Mesenteric fat pad (tissue), 1 donor: ENCODE results near the gene OLFM2. TPM values are rescaled to one million over a fixed set of nuclear protein-coding genes. Genes with fewer than 3 reads are reported as not detected.
"Not testable (repeated sequence)": the region's sequence is repeated elsewhere in the genome, so short reads cannot be mapped to it uniquely, and the experiment has no call there.

Experiments used
- DNase-seq: peaks from one replicate; pipeline ENCODE4 v3.0.0-alpha.2; 2020; ENCODE audit warnings: low spot score
- total RNA-seq: library from RNA; stranded (reverse); fragmentation: NEBNext Ultra II Directional; extraction: Animal tissue kit (Norgen Biotek cat#: 25700); gene quantifications from one replicate; pipeline ENCODE4 v1.2.1, GENCODE V29; 2021
- donor health status: DM: yes; HTN: yes; CAD: no.

Gene OLFM2
- total RNA-seq, 1 donor from 2014 or later, result 15.9 TPM

DNA sequence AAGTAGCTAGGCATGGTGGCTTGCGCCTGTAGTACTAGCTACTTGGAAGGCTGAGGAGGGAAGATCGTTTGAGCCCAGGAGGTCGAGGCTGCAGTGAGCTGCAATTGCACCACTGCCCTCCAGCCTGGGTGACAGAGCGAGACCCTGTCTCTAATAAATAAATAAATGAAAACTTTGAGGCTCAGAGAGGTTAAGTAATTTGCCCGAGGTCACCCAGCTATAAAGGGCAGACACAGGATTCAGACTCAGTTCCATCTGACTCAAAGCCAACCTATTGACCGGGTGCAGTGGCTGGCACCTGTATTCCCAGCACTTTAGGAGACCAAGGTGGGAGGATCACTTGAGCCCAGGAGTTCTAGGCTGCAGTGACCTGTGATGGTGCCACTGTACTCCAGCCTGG lies 7.4 kb upstream of the OLFM2 start:
- DNase-seq, result no peak

DNA sequence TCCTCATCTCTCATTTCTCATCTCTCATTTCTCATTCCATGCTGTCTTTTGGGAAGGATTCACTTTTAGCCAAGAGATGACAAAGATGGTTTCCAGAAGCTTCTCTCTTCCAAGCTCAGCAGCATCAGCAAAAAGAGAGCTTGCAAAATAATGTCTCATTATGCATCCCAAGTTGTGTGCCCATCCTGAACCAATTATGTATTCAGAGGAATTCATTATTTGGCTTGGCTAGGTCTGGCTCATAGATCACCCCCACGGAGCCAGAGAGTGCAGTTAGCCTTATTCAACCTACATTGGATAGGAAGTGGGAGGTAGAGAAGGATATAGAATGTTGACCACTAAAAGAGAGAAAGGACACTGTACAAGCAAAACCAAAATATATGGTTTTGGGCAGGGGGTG lies 5.4 kb upstream of the OLFM2 start:
- DNase-seq, result no peak

DNA sequence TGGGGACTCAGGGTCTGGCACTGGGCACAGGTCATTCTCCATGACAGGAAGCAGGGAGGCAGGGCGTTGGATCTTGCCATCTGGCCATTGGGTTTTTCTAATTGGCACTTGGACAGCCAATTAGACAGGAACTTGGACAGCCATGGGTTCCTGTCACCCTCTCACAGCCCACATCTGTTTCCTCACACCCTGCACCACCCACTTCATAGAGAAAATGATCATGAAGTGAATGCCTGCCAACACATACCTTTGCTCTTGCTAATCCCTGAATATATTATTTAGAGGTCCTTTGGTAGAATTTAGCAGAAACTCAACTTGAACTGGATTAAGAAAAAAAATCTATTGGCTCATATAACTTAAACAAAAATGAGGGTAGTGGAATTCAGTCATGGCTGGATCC lies 4.9 kb upstream of the OLFM2 start:
- DNase-seq, result no peak

DNA sequence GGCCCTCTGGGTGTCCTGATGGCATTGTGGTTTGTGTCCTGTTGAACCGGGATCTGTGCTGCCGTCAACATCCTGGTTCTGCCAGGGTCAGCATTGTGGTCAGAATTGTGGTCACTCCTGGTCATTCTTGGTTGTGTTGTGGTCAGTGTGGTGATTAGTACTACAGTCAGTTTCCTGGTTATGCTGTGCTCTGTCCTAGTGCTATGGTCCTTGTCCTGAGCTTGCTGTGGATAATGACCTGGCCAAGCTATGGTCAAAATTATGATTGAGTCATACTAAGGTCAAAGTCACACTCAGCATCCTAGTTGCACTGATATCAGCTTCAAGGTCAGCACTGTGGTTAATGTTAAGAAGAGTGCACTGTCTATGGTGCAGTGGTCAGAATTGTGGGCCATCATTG lies 4.5 kb upstream of the OLFM2 start:
- DNase-seq, result no peak

DNA sequence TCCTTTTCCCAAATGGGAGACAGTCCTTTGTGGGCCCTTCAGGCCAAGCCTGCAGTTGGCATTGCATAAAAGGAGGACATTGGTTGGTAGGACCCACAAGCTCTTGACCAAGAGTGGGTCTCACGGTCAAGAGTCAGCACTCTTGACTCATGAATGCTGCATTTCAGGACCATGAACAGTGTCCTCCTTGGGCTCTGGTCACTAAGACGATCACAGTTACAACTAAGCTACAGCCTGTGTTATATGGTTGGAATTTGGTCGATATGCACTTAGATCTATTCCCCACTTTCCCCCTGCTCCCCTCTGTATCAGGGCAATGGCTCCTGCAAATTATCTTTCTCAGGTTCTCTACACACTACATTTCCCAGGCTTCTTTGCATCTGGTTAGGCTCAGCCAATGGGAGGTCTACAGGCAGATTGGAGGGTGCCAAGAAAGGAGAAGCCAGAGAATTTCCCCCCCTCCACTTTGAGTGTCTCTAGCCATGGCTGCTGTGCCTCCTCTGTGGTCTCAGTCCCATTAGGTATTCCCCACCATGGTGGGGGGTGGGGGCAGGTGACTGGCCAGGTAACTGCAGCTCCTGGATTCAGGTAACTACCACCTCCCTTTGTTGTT lies 3.1 kb upstream of the OLFM2 start:
- DNase-seq, result no peak

DNA sequence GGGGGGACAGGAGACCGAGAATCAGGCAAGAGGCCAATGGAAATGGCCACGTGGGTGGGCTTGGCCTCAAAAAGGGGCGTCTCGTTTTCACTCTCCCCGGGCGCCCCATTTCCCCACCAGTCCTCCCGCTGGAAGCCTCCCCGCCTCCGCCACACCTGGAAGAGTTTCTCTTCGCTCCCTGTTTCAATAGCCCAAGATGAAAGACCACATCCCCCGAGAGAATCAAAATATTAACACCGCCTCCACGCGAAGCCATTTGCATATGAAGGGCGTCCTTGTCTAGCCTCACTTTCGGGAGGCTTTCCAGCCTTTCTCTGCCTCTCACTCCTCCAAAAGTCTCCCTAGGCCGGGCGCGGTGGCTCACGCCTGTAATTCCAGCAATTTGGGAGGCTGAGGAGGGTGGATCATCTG lies 691 bp upstream of the OLFM2 start:
- DNase-seq, result no peak

DNA sequence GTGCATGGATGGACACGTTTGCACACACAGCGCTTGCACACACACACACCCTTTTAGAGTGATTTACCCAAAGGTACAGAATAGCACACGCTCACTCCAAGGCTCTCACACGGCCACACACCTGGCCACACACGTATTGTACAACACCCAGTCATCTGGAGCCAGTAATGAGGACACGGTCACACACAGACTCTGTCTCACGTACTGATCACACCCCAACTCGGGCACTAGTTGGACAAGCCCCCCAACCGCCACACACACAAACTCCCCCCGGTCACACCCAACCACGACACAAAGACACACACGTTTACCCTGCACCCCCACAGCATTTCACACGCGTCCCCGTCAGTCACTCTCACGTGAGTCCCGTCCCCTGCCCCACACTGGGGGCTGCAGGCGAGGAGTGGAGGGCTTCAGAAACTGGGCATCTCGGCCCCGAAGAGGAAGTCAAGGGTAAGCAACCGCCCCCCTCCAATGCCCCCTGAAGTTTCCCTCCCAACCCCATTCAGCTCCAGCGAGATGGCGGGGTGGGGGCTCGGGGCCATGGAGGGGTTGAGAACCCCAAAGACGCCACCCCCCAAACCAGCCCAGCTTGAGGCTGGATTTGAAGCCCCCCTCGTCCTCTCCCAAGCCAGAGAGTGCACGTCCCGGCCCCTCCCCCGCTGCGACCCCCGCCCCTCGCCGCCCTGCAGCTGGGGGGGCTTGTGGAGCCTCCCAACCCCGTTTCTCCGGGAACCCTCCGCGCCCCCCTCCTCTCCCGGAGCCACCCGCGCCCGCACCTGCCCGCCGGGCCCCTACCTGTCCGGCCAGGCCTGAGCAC lies 599 bp downstream of the OLFM2 start:
- DNase-seq, result no peak

DNA sequence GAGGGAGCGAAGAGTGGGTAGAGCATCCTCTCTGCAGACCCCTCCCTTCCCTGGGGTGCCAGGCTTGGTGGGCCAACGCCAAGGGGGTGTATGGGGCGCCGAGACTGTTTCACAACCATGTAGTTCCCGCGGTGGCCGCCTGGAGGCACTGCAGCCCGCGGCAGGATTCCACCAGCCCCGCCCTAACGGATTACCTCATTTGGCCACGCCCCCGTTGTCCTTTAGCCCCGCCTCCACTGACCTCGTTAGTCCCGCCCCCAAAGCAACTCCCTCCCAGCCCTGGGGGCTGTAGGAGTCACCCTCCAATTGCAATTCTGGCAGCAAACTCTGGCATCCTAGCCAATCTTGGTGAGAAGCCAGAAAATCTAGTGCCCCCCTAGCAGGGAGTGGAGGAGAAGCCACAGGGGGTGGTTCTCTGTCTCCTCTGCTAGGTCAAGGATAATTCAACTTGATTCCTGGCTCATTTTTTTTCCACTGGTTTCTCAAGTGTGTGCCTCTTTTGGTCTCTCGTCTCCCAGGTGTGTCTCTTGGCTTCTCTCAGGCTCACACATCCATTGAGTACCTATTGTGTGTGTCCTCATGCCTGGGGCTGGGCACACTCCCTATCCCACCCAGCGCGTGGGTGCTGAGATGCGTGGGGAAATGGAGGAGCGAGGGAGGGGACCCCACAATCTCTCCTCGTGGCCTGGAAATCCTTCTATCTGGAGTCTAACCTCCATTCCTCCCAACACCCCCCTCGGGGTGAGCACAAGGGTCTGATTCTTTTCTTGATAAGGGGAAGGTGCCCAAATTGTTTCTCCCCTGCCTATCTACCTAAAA lies 2.0 kb downstream of the OLFM2 start:
- peak; percentile 92 for DNase-seq

DNA sequence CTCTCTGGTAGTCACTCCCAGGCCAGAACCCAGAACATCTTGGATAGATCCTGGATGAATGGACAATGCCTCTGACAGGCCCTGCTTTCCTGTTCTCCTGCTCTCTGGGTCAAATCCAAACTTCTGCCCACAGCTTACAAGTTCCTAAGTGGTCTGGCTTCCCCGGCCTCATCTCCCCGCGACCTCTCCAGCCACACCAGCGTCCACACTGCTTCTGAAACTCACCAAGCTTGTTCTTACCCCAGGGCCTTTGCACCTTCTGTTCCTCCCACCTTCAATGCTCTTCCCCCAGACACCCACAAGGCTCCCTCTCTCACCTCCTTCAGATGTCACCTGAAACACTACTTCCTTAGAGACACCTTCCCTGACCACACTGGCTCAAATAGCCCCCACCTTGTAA lies 3.5 kb downstream of the OLFM2 start:
- DNase-seq, result no peak

DNA sequence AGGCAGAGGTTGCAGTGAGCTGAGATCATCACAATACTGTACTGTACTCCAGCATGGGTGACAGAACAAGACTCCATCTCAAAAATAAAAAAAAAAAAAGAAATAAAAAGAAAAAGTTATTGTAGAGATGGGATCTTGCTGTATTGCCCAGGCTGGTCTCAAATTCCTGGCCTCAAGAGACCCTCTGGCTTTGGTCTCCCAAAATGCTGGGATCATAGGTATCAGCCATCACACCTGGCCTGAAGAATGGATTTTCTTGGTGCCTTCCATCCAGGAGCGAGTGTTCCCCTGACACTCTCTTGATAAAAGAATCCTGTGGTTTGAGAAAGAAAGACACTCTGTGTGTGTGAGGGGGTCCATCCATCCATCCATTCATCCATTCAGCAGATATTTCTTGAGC lies 4.7 kb downstream of the OLFM2 start:
- no peak for DNase-seq

DNA sequence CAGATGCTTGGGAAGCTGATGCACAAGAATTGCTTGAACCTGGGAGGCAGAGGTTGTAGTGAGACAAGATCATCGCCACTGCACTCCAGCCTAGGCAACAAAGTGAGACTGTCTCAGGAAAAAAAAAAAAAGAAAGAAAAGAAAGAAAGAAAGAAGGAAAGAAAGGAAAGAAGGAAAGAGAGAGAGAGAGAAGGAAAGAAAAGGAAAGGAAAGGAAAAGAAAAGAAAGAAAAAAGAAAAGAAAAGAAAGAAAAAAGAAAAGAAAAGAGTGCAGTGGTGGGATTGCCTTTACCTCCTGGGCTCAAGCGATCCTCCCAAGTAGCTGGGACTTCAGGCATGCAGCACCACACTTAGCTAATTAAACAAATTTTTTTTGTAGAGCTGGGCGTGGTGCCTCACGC lies 12.9 kb downstream of the OLFM2 start:
- DNase-seq, result no peak

DNA sequence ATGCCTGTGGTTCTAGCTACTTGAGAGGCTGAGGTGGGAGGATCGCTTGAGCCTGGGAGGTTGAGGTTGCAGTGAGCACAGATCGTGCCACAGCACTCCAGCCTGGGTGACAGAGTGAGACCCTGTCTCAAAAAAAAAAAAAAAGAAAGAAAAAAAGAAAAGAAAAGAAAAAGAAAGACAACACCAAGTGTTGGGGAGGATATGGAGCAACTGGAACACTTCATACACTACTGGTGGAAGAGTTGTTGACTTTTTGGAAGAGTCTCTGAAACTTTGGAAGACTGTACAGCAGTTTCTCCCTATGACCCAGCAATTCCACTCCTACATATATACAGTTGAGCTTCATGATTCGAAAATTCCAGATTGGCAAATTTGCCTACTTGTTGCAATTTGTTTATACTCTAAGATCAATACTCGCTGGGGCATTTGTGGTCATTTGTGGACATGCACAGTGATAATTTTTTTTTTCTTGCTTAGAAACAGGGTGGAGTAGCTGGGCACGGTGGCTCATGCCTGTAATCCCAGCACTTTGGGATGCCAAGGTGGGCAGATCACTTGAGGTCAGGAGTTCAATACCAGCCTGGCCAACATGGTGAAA lies 13.4 kb downstream of the OLFM2 start:
- not testable (repeated sequence) for DNase-seq

DNA sequence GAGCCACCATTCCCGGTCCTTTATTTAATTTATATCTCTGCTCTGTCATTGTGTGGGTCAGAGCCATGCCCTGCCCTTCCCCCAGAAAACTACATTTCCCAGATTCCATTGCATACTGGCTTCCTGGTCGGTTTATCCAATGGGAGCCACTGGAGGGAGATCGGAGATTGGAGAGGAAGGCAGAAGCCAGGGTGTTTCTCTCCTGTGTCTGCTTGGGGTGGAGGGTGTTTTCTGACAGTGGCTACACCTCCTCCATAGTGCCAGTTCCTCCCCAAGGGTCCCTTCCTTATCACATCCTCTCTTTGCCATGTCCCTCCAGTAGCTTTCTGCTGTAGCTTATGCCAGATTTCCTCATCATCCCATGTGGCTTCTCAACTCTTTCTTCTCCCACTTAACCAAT lies 19.0 kb downstream of the OLFM2 start:
- no peak for DNase-seq

DNA sequence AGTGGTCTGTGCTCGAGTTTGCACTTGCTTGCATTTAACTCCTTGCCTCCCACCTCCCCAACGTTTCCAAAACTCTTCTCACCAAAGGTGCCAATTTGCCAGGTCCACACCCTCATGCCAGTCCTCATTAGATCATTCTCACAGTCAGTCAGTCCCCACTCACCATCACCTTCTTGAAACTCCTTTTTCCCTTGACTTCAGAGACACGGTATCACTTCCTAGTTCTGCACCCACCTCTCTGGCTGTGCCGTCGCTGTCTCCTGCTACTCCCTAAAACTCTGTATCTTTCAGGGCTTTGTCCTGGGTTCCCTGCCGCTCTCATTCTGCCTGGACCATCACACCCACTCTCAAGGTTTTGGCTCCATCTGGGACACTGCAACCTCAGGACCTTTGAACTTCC lies 19.6 kb downstream of the OLFM2 start:
- DNase-seq, result no peak

DNA sequence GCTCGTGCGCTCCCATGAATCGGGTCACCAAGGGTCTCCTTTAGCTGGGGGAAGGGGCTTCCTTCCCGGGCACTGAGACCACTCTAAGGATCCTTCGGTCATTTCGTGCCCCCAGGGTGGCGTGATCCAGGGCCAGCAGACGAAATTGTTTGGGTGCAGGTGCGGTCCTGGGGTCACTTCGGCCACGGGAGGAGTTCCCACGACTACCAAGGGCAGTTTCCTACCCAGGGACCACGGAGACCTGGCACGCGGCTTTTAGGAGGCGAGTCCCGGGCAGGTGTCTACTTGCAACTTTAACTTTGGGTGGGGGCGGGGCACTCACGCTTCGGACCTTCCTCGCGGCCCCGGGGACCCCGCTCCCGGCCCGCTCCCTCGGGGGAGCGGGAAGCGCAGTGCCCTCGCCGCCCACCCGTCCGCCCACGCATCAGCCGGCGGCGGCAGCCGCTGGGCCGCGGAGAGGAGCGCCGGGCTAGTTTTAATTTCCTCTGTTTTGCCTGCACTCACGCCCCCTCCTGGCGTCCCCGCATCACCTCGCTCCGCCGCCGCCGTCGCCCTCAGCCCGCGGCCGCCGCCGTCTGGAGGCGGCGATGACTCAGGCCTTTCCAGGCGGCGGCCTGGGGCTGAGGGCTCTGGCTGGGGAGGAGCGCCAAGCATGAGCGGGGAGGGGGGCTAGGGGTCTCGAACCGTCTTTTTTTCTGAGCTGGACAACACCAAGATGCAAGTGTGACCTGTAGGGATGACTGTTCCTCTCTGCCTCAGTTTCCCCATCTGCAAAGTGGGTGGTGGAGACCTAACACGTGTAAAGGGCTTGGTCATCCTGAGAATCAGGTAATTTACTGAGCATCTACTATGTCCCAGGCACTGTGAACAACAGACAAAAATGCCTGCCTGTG lies 21.8 kb downstream of the OLFM2 start:
- DNase-seq, result peak; percentile 92

DNA sequence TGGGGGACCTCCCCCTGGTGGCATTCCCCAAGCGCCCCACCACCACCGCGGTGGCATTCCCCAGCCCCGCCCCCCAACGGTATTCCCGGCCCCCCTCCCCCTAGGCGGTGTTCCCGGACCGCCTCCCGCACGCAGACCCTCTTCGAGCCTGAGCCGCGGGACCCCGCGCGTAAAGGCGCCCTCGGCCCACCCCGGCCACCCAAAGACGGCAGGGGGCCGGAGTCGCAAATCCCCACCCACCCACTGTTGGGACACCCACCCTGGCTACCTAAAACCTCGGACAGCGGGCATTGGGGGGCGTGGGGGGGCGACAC lies 22.4 kb downstream of the OLFM2 start:
- DNase-seq, result no peak

DNA sequence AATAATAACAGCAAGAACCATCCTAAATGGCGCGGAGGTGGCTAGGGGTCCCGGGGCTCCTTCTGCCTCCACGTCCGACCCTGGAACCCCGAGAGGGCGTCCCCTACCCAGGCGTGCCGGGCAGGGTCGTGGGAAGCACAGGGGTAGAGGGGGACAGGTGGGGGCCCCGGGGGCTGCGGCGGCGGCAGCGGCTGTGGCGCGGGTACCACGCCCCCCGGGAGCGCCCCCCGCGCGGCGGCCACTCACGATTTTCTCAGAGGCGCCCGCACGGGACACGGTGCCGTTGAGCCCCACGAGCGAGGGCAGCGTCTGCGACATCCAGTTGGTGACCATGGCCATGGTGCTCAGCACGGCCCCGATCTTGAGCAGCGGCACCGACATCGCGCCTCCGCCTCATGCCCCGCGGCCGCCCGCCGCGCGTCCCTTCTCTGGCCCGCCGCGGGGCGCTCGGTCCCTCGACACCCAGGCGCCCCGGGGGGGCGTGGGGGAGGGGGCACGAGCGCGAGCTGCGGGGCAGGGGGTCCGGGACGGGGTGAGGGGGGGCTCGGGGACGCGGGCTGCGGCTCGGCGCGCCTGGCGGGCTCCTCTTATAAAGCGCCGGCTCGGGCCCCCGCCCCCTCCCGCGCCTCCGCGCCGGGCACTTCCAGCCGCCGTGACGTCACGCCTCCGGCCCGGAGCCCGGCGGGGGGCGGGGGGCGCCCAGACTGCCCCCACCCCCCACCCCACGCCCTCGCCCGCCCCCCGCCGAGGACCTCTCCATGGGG lies 22.9 kb downstream of the OLFM2 start:
- DNase-seq, result no peak

DNA sequence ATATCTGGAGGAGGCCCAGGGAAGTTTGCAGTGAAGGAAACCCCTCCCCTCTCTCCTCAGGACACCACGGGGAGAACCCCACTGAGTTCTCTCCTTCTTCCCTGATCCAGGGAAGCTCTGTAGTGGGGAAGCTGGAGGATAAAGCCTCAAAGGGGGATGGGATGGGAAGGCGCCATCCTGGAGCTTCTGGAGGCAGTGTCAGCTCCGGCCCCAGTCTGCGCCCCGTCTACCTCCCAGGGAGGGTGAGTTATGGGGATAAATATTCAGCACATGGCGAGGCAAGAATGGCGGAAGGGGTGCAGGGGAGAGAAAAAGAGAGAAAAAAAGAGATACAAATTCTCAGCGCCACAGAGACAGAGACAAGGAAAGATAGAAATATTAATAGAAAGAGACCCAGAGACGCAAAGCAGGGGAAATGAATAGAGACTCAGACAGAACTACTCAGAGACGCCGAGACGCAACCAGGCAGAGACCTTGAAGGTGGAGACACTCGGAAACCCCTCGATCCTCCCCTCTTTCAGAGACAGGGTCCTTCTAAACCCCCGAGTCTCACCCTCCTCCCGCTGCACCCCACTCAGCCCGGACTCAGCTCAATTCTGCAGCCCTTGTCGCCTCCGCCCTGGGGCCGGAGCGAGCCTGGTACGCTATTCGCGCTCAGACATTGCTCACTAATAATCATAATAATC lies 23.6 kb downstream of the OLFM2 start:
- no peak for DNase-seq

DNA sequence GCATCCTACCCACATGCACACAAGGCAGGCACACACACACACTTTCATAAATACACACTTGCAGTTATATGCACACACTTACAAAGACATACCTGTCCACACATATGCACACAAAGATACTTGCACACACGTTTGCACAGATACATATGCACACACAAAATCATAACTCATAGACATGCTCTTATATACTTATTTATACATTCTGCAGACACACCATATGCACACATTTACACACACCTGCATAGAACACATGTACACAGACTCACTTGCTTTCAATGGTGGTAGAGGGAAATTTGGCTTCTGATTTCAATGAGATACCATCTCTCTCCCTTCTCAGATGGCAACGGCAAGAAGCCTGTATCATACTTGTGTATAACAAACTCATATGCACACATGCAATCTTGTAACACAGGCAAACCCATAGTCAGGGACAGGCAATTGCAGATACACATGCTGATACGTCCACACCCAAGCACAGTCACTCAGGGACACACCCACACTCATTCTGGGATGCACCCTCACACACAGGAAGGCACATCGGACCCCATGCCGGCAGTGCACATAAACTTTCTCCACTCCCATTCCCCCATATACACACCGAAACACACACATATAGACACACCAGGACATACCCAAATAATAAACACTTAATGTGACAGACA lies 24.7 kb downstream of the OLFM2 start:
- DNase-seq, result no peak
